HG02981 (cell line): ENCODE data around the gene GCNT2.
A peak's percentile ranks its signal among the peaks of the same experiment; 100 is the strongest.
"Not testable (repeated sequence)": the region's sequence is repeated elsewhere in the genome, so short reads cannot be mapped to it uniquely, and the experiment has no call there.

Source experiments
- ATAC-seq: cut with Tn5 transposase; IDR thresholded peaks from one replicate; pipeline ENCODE4 v1.9.1; 2021; ENCODE audit warnings: mild to moderate bottlenecking, moderate library complexity; ENCODE audit not compliant: unreplicated experiment

Gene GCNT2

DNA sequence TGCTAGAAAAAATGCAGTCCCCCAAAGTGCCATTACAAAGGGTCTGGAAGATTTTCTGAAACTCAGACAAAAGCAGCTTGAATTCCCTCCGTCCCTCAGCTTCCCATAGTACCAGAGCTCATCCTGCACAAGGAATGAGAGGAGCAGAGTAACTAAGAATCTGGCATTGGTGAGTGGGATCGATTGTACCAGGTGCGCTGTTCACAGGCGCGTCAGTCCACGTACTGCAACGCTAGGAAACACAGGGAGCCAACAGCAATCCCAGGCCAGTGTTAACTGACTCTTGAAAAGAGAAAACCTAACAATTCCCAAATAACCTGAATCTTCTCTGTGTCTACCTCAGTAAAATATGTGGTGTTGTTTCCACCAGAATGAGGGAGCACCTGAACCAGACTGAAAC lies 77.9 kb downstream of the GCNT2 start:
- no peak for ATAC-seq

DNA sequence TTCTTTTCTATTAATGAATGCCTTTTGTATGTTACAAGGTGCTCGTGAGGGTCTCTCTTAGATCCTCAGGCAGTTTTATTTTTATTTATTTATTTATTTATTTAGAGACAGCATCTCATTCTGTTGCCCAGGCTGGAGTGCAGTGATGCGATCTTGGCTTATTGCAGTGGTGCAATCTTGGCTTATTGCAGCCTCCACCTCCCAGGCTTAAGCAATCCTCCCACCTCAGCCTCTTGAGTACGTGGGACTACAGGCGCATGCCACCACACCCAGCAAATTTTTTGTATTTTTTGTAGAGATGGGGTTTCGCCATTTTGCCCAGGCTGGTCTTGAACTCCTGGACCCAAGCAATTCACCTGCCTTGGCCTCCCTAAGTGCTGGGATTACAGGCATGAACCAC lies 79.5 kb downstream of the GCNT2 start:
- ATAC-seq, result not testable (repeated sequence)

DNA sequence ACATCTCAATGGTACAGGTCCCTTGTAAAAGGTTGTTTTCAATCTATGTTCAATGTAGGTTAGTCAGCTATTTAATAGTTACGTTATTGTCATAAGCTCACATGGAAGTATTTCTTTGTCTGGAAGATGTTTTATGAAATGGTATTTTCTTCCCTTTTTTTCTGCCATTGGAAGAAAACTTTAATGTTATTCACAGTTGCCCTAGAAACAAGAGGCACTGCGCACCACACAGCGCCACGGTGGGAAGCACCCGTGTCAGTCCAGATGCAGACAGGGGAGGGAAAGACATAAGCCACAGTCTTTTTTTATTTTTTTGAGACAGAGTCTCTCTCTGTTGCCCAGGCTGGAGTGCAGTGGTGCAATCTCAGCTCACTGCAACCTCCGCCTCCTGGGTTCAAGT lies 82.1 kb downstream of the GCNT2 start:
- ATAC-seq, result no peak

DNA sequence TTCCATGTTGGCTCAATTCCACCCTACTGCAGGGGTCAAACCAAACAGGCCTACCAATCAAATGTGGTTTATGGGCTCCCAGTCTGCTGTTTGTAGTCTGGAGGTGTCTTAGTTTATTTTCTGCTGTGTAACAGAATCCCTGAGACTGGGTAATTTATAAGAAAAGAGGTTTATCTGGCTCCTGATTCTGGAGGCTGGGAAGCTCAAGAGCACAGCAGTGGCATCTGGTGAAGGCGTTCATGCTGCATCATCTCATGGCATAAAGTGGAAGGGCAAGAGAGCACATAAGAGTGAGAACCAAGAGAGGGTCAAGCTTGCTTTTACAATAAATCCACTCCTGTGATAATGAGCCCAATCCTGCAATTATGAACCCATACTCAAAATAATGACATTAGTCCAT lies 87.9 kb downstream of the GCNT2 start:
- ATAC-seq, result no peak

DNA sequence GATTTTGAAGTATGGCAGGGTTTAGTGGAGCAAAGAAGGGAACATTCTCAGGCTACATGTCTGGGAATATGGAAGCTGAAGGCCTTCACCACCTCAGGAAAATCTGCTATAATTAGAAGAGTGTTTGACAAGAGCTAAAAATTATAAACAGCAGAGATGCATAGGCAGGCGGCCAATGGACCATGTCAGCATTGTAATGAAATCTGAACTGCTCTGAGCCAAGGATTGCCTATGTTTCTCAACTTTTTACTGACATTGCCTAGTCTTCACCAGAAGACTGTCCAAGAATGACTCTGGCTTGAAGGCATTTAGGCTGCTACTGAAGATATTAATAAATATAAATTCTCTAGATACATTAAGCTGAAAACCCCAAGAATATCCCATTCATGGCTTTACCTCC lies 89.1 kb downstream of the GCNT2 start:
- no peak for ATAC-seq

DNA sequence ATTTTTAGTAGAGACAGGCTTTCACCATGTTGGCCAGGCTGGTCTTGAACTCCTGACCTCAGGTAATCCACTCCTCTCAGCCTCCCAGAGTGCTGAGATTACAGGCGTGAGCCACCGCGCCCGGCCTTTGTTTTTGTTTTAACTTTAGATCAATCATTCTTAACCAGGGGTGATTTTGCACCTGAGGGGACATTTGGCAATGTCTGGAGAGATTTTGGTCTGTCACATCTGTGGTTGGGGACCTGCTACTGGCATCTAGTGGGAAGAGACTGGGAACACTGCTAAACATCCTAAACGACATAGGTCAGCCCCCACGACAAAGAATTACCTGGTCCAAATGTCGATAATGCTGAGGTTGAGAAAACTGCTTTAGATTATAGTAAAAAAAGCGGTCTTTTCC lies 91.0 kb downstream of the GCNT2 start:
- no peak for ATAC-seq

DNA sequence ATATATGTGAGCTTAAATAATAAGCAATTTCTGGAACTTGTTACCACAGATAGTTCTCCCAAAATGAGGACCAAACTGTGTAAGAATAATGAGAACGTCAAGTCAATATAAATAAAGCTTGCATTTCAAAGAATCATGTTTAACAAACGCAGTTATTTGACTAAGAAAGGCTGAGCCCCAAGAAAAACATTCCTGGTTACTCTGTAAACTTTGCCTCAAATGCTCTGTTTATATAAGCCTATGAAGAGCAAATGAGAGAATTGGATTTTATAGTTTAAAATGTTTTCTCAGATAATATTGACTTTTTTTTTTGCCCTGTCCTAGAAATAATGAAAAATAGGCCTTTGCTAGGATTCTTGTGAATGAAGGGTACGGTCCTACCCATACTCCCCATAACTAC lies 91.9 kb downstream of the GCNT2 start:
- no peak for ATAC-seq

DNA sequence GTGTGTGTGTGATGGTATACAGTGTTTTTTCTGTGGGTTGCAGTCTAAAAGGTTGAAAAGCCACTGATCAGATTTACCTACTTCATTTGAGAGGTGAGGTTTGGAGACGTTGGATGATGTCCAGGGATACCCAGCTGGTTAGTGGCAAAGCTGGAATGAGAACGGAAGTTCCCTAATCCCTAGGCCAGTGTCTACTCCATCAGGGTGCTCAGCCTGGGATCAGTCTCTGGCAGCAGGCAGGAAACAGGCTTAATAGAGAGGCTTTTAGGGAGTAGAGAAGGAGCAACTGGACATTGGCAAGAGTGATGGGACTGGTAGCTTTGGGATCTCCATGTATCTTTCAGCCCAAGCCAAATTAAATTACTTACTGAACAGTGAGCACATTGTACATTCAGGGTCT lies 92.6 kb downstream of the GCNT2 start:
- ATAC-seq, result no peak

DNA sequence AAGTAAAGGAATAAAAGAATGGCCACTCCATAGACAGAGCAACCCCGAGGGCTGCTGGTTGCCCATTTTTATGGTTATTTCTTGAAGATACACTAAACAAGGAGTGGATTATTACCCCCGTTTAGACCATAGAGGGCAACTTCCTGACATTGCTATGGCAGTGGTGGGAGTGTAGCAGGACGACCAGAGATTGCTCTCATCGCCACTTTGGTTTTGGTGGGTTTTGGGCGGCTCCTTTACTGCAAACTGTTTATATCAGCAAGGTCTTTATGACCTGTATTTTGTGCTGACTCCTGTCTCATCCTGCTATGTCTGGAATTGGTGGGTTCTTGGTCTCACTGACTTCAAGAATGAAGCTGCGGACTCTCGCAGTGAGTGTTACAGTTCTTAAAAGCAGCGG lies 94.5 kb downstream of the GCNT2 start:
- no peak for ATAC-seq

DNA sequence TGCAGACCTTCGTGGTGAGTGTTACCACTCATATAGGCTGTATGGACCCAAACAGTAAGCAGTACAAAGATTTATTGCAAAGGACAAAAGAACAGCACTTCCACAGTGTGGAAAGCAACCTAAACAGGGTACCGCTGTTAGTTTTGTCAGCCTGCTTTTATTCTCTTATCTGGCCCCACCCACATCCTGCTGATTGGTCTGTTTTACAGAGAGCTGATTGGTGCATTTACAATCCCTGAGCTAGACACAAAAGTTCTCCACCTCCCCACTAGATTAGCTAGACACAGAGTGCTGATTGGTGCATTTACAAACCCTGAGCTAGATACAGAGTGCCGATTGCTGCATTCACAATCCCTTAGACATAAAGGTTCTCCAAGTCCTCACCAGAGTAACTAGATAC lies 95.1 kb downstream of the GCNT2 start:
- ATAC-seq, result not testable (repeated sequence)

DNA sequence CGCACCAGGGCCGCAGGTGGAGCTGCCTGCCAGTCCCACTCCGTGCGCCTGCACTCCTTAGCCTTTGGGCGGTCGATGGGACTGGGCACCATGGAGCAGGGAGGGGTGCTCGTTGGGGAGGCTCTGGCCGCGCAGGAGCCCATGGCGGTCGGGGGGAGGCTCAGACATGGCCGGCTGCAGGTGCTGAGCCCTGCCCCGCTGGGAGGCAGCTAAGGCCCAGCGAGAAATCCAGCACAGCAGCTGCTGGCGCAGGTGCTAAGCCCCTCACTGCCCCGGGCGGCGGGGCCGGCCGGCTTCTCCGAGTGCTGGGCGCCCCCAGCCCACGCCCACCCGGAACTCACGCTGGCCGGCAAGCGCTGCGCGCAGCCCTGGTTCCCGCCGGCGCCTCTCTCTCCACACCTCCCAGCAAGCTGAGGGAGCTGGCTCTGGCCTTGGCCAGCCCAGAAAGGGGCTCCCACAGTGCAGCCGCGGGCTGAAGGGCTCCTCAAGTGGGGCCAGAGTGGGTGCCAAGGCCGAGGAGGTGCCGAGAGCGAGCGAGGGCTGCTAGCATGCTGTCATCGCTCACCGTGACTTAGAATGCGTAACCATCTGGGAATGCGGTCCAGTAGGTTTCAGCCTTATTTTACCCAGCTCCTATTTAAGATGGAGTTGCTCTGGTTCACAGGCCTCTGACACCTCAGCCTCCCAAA lies 96.0 kb downstream of the GCNT2 start:
- ATAC-seq, result no peak

DNA sequence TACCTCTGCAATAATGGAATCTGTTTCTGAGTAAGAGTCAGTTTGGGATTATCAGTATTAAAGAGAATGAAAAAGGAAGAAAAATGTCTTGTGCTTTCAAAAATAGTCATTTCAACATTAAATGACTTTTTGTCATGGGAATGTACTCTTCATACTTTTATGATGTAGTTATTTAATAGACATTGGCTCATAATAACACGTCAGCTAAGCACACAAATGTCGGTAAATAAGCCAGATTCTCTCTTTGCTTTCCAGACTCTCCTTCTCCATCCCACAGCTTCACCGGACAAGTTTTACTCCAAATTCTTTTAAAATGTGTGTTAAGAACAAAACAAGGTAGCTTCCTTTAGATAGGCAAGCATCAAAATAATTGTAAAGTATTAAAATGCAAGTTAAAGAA lies 97.3 kb downstream of the GCNT2 start:
- ATAC-seq, result no peak

DNA sequence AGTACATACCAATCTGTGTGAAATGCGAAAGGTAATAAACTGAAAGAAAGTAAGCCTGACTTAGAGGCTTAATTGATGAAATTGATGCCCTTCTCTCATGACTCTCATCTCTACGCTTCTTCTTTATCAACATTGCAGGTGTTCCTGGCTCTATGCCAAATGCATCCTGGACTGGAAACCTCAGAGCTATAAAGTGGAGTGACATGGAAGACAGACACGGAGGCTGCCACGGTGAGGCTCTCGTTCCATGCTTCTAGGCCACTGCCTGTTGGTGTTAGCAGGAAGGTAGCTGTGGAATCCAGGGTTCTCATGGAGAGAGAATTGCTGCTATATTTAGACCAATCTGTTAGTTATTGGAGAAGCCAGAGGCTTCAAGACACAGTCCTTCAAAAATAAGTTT lies 100.1 kb downstream of the GCNT2 start:
- no peak for ATAC-seq

DNA sequence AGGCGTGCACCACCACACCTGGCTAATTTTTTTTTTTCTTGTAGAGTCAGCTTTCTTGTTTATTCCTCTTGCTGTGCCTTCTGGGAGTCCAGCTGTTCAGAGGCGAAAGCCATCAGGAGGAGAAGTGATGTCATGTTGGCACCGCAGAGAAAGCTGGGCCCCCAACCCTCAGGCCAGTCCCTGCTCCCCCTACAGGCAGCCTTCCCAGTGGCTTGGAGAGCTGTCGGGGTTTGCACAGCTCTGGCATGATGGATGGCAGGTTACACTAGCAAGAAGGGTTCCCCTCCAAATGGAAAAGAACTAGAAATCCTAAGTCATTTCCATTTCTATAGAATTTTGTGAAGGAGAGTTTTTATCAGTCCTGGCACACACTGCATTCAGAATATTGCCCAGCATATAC lies 100.7 kb downstream of the GCNT2 start:
- no peak for ATAC-seq

DNA sequence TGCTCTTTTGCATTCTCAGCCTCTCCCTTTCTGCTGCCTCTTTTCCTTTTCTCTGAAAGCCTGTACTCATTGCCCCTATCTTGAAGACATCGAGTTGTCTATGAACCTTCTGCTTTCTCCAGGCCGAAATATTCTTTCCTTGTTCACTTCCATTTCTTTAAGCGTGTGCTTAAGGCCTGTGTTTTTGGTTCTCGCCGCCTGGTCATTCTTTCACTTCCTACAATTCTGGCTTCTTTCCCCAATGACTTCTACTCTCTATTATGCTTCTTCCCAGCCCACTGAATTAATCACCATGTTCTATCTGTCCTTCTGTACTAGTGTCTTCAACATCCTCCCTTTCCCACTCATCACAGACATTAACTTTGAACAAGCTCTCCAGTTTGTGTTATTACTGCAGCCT lies 103.7 kb downstream of the GCNT2 start:
- no peak for ATAC-seq

DNA sequence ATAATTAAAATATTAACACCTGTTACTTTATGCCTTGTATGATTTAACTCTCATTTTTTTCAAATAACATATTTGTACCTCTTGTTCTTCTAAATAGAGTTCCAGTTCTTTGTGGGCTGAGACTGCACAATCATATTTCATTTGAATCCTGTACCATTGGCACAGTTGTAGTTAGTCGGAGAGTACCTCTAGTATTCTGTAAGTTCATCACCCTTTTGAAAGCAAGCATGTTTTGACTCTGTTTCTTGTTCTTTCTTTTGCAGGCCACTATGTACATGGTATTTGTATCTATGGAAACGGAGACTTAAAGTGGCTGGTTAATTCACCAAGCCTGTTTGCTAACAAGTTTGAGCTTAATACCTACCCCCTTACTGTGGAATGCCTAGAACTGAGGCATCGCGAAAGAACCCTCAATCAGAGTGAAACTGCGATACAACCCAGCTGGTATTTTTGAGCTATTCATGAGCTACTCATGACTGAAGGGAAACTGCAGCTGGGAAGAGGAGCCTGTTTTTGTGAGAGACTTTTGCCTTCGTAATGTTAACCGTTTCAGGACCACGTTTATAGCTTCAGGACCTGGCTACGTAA lies 105.1 kb downstream of the GCNT2 start:
- no peak for ATAC-seq

DNA sequence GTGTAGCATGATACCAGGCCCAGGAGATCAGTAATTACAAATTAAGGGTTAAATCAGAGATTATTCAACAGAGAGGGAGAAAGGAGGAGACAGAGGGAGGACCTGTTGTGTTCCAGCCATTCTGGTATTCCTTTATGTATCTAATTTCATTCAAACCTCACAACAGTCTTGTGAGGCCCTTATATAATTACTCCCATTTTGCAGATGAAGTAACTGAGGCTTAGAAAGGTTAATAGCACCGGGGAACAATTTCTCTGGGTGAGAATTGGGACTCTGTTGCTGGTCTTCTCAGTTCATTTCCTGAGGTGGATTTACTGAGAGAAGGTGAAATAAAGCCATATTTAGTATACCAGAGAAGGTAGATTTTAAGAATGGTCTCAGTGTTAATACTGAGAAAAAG lies 106.6 kb downstream of the GCNT2 start:
- ATAC-seq, result no peak

DNA sequence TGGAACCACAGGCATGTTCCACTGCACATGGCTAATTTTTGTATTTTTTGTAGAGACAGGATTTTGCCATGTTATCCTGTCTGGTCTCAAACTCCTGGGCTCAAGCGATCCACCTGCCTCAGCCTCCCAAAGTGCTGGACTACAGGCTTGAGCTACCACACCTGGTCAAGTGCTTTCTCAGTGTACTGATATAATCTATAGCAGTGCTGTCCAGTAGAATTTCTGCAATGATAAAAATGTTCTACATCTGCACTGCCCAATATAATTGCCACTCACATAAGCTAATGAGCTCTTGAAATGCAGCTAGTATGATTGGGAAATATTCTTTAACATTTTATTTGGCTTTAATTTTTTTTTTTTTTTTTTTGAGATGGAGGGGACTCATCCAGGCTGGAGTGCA lies 109.0 kb downstream of the GCNT2 start:
- ATAC-seq, result no peak

DNA sequence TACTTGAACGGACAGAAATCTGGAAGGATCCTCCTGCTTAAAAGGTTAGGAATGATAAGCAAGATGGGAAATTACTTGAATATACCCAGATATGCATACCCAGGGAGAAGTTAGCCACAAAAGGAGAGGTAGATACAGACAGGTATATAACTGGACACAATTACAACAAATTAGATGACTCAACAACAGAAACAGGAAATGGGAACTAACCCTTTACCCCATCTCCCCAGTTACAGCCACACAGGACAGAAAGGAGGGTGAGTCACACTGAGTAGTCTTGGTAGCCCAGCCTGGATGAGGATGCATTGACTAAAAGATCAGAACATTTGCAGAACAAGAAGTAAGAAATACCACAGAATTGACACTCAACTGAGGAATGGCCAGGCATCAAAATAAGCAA lies 112.1 kb downstream of the GCNT2 start:
- peak; percentile 96 for ATAC-seq

DNA sequence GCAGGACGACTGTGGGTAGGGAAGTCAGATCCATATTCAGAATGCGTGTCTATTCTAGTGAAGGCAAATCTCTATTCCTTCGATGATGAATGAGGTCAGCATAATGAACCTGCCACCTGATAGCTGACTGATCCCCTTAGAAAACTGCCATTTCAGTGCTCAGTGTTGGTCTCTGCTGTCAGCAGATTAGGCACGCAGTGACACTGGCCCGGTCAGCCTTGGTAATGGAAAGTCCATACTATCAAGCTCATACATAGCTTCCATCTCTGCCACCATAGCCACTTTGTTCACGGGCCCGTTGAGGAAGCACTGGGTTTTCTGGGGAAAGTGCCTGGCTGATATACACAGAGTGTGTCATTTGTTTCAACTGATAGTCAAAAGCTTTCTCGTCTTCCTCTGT lies 119.3 kb downstream of the GCNT2 start:
- no peak for ATAC-seq

DNA sequence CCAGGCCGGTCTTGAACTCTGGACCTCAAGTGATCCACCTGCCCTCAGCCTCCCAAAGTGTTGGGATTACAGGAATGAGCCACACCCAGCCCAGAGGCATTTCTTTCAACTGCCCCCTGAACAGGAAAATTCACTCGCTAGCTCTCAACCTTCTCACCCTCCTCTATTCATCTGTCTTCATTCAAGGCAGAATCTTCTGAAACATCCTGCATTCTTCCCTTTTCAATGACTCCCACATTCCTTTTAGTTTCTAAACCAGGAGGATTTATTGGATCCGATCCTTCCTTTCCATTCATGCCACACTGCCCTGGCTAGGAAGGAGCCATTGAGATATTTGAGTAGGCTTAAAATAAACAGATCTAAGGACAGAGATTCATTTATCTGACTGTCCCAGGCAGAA lies 120.4 kb downstream of the GCNT2 start:
- ATAC-seq, result no peak

DNA sequence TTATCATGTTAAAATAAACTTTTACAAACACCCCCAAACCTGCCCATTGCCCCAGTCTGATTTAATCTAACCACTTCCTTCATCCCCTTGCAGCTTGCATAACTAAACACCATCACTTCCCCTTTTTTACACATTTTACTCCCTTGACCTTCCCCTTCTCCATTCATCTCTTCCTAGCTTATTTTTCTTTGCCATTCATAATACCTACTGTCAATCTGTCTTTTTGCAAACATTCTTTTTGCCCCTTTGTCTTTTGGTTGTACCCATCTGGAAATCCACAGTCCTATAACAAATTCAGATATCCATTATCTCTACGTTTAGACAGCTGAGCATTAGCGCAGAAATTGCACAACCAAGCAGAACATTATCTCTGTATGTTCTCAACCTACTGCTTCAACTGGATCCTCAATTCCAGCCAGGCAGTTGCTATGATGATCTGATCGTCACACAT lies 122.1 kb downstream of the GCNT2 start:
- peak; percentile 84 for ATAC-seq

DNA sequence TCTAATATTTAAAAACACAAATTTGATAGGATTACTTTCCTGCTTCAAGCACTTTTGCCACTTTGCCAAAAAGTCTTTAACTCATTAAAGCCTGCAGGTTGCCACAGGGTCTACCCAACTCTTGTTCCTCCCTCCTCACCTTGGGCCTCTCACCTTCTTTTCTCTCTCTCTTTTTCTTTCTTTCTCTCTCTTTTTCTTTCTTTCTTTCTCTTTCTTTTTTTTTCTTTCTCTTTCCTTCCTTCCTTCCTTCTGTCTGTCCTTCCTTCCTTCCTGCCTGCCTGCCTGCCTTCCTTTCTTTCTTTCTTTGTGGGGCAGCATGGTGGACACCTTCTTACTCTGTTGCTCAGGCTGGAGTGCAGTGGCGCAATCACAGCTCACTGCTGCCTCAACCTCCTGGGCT lies 123.1 kb downstream of the GCNT2 start:
- no peak for ATAC-seq
